GM21529 (cell line): ENCODE data around the gene IFFO2.
"Not testable (repeated sequence)": the region's sequence is repeated elsewhere in the genome, so short reads cannot be mapped to it uniquely, and the experiment has no call there.

Experiments used
- ATAC-seq: cut with Tn5 transposase; IDR thresholded peaks from one replicate; pipeline ENCODE4 v1.9.1; 2021; ENCODE audit not compliant: unreplicated experiment

The IFFO2 gene

DNA sequence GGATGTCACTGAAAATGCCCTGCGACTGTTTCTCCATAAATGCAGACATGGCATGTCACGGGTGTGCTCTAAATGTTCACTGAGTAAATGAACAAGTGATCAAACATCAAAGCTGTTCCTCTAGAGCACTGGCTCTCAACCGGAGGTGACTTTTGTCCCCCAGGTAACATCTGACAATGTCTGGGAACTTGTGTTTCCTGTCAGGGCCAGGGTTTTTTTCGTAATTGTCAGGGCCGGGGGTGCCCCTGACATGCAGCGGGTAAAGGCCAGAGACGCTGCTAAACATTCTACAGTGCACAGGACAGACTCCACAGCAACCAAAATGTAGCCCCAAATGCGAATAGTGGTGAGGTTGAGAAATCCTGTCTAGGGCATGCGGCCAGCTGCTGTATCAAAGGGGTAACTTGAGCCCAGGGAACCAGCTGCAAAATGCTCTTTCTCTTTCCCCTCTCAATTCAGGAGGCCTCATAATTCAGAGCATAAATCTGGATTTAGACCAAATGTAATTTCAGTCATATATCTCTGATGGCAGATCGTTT is 56.1 kb downstream of the IFFO2 start:
- no peak for ATAC-seq

DNA sequence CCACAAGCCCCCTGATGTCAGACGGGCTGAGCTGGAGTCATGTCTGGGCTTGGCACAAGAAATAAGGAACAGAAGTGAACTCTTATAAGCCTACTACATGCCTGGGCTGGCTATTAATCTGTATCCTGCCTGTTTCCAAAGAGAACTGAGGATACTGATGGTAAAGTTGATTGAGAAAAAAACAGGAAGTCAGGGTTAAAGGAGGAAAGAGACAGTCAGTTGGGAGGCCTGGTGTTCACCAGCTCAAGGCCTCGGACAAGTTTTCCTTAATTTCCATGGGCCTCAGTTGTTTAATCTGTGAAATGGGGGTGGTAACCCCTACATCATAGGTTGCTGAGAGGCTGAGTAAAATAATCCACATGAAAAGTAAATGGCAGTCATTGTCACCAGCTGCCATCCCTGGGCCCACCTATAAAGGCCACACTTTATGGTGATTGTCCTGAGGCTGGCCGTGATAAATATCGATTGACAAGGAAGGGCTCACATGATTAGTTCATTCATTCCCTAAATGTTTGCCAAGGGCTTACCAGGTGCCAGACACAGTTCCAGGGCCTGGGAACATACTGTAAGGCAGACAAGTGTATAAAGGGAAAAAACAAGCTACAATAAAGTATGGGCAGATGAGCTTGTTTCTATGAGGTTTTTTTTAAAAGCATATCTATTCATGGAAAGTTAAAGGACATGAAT is 57.0 kb downstream of the IFFO2 start:
- ATAC-seq, result no peak

DNA sequence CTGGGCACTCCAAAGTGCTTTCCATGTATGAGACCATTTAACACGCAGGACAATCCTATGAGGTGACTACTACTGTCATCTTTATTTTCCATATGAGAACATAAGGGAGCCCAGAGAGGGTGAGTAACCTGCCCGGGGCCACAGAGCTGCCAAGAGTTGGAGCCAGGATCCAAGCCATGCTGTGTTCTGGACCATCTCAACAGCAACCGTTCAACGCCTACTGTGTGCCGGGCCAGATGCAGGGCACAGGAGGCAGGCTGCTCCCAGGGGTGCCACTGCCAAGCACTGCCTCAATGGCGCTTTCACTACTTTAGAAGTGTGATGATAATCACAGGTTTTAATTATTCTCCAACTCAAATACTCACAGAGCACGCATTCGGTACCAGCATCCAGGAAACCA is 57.9 kb downstream of the IFFO2 start:
- ATAC-seq, result no peak

DNA sequence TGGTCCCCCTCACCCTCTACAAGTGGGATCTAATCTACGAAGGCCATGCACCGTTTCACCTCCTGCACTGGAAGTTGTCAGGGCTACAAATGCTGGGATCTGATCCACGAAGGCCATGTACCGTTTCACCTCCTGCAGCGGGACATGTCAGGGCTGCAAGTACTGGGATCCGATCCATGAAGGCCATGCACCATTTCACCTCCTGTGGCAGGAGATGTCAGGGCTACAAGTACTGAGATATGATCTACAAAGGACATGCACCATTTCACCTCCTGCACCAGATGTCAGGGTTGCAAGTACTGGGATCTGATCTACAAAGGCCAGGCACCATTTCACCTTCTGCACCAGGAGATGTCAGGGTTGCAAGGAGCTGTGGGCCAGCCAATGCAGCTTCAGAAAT is 61.2 kb downstream of the IFFO2 start:
- ATAC-seq, result no peak

DNA sequence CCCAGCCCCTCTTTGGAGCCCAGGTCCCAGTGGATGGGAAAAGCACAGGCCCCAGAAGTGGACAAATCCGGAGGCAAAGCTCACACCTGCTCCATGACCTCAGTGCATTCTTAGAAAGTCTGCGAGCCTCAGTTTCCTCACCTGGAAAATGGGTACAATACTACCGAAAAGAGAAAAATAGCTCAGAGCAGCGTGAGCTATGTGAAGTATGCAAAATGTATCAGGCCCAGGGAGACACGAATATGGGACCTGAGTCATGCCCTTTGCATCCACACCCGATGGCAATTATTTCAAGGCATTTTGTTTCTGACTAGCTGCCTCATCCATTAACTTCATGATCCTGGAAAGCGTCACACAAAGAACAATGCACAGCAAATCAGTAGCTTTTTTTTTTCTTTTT is 63.4 kb downstream of the IFFO2 start:
- ATAC-seq, result no peak

DNA sequence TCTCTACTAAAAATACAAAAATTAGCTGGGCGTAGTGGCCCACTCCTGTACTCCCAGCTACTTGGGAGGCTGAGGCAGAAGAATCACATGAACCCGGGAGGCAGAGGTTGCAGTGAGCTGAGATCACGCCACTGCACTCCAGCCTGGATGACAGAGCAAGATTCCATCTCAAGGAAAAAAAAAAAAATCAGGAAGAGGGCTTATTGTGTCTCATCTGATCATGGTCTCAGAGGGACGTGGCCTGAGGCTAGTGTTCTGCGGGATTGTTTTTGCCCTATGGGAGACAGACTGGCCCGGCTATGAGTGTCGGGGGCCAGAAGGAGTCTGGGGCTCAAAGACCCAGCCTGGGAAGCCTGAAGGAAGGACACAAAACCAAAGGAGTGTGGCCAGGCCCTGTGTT is 64.6 kb downstream of the IFFO2 start:
- not testable (repeated sequence) for ATAC-seq

DNA sequence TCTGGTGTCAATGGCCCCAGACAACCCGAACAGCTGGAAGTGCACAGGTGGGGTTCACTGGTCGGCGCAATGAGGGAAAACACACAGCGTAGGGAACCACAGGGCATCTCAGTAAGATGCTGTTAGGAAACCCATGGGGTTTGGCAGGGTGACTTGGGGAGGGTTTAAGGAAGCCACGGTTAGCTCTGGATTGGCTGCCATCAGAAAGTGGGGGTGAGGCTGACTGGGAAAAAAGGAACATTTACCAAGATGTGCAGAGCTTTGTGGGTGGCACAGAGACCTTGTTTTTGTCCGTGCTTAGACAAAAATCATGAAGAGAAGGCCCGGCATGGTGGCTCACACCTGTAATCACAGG is 65.1 kb downstream of the IFFO2 start:
- no peak for ATAC-seq

DNA sequence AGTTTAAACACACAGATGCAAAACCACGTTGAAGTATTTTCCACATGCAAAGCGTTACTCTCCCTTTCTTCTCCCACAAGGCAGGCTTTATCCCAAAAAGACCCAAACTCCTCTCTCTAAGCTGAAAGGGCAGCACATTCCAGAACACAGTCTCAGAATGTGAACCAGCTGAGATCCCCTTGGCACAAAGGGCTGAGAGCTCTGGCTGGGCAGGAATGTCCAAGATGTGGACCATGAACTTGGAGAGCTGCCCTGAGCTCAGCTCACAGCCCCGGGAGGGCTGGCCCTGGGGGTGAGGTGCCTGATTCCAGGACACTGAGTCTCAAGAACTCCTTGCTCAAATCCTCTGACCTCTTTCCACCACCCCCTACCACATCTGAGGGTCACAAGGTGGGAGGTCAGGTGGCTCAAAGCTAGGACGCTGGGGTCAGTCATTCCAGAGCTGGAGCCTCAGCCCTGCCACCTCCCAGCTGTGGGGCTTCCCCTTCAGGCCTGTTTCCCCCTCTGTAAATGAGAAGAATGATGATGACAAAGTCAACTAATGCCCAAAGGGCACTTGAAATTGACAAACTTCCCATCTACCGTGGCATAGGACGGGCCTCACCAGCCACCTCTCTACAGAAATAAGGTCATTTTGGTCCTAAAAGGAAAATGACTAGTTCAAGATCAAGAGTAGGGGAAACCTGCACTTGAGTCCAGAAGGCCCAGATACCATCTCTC is 65.6 kb downstream of the IFFO2 start:
- ATAC-seq, result no peak

DNA sequence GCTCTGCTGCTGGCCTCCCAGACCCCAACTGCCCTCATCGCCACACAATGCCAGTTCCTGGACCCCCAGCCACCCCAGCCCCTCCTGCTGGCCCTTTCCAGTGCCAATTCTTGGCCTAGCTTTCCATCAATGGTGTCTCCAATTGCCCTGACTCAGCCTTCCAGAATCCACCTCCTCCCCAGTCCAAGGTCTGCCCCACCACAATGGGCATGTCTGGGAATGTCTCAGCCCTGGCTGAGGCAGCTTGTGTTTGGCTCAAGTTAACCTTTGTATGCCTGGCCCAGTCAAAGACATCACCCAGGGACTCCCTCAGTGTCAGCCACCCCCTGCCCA is 70.5 kb downstream of the IFFO2 start:
- no peak for ATAC-seq

DNA sequence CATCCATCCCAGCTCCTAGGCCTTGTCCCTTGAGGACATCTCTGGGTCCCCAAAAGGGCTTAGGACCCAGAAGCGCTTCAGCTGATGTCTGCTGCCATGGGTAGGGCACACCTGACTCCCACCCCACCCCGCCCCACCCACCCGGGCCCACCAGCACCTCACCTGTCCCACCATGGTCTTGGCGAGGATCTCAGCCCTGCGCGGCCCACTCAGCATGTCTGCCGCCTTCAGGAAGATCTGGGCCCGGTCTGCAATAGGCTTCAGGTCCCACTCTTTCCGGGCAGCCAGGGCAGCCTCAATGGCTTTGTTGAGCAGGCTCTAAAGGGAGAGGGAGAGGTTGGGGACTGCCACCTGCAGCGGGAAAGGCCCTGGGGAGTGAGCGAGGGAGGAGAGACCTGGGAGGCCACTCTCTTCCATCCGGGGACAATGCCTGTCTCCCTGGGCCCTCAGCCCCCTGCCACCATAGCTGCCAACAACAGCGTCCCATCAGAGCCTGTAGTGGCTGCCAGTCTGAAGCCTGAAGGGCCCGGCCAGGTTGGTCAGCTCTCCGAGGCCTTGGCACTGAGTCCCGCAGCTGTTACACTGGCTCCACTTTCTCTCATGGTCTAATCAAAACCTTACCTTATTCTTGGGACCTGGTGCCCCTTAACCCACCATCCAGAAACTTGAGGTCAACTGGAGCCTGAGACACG is 71.0 kb downstream of the IFFO2 start:
- no peak for ATAC-seq

DNA sequence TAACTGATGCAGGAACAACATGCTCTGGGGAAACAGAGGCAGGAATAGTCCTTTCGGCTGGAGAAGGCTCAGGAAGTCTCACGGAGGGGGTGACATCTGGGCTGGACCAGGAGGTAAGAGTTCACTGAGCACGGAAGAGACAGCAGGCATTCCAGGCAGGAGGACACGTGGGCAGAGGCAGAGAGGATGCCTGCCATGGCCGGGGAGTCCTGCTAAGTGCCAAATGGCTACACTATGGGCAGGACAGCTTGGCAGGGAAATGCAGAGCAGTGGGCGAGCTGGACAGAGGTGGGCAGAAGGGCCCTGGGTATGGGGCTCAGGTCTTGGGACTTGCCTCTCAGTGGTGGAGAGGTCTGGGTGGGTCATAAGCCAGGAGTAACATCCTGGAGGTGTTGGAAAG is 71.7 kb downstream of the IFFO2 start:
- no peak for ATAC-seq

DNA sequence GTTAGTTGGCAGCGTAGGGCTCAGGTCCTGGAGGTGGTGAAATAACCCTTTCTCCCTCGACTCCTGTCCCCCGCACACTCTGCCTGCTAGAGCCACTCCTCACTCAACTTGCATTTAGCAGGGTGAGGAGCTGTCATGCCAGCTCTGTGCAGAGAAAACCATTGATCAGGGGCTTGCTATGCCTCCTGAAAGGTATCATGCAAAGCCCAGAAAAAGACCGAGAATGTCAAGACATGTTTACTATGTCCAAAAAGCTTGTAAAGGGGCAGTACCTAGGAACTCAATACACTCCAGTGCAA is 72.1 kb downstream of the IFFO2 start:
- ATAC-seq, result no peak

DNA sequence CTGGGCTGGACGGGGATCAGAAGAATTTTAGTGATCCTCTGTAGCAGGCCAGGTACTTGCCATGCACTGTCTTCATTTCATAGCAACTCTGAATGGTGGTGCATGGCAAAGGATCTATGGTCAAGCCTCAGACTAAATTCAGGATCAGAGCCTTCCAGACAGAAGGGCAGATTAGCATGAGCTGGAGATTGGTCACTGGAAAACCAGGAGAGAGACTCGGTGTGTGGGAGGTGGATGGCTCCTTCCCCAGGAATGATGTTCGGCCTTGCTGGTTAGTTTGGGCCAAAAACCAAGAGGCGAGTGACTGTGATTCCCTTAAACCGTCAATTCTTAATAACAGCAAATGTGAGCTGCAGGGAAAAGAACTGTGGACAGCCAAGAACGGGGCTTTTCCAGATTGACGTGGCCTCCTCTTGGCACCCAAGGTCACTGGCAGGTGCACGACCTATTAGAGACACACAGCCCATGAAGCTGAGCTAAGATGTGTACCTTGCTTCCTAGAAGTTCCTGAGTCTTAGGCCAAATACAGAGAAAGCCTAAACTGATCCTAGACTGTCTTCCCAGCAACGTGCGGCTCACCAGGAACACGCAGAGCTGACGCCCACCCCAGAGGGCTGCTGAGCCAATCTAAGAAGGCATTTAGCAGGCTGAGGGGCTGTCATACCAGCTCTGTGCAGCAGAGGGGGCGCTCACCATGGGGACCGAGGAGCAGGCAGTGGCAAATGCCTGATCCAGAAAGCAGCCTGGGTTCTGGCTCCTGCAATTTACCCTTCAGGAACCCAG is 72.6 kb downstream of the IFFO2 start:
- ATAC-seq, result no peak

DNA sequence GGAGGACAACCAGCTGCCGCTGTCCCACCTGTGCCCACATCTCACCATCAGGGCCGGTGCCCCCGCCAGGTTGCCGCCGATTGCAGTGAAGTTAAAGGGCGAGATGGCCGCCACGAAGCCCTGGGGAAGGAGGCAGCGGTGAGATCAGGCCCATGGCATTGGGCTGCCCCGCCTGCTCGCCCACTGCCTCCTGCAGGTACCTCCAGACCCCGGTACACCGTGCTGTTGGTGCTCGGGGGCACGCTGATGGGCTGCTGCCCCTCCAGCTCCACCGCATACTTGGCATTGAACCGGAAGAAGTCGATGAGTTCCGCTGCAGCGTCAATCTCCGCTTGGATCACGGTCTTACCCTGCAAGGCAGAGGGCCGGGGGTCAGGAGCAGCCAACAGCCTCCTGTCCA is 73.4 kb downstream of the IFFO2 start:
- ATAC-seq, result no peak

DNA sequence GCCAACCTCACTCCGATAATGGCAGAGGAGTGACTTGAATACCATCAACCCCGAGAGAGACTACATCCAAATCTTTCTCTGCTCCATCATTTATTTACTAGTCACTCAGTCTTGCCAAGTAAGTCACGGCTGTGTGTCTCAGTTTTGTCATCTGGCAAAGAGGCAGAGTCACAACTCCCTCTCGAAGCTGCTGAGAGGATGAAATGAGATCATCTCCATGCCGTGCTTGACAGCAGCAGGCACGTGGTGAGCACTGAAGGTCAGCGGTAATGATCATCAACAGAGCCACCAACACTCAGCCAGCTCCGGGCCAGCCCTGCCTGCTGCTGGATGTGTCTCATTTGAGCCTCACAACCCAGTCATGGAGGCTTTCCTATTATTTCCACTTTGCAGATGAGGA is 74.0 kb downstream of the IFFO2 start:
- ATAC-seq, result no peak

DNA sequence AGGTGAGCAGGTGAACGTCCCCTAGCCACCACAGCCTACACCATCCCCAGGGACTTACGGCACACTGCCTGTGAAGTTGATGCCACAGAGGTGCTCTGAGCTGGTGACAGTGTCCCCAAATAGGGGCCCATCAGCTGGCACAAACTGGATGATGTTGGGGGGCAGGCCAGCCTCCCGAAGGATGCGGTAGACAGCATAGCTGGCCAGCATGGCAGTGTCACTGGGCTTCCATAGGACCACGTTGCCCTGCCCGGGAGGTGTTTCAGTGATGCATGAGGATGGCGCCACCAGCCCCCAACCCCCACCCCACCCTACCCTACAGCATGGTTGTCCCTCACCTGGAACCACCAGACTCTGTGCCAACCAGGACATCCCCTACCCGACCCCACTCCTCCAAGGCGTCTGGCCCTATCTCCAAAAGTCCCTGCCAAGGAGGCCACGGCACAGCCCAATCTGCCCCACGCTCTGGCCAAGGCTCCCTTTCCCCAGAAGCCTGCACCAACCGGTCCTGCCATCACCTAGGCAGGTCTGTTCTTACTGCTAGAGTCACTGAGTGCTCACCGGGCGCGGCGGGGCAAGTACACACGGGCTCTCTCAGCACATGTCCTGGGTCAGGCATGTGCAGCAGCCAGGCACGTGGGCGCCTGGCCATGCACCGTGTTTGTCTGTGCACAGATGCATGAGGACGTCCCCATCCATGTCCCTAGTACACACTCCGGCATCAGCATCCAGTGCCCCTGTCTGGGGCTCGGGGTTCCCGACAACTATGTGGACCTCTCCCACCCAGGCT is 74.6 kb downstream of the IFFO2 start:
- no peak for ATAC-seq

DNA sequence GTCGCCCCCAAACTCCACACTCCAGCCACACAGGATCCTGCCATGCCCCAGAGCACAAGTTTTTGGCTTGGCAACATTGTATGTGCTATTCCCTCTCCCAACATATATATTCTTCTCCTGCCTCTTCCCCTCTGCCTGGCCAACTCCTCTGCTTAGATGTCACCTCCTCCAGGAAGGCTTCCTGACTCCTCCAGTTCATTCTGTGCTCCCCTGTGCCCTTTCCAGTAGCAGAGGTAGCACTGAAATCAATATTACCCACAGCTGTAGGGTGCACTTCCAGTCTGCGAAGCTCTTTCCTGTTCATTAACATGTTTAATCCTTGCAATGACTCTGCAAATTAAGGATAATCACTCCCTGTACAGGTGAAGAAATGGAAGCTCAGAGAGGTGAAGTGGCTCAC is 75.3 kb downstream of the IFFO2 start:
- ATAC-seq, result no peak

DNA sequence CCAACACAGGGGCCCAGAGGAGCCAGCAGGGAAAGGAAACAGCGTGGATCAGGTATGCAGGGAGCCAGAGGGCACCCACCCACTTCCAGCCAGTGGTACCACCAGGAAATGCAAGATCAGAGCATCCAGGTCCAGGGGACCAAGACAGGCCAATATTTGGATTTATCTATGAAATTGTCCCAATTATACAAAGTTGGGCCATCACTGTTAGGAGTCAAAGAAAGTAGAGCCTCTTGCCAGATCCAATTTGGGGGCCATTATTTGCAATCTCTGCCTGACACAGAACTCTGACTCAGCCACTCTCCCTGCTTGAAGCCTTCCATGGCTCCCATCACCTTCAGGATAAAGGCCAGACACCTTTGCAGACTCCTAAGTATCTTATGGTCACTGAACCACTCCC is 75.9 kb downstream of the IFFO2 start:
- no peak for ATAC-seq

DNA sequence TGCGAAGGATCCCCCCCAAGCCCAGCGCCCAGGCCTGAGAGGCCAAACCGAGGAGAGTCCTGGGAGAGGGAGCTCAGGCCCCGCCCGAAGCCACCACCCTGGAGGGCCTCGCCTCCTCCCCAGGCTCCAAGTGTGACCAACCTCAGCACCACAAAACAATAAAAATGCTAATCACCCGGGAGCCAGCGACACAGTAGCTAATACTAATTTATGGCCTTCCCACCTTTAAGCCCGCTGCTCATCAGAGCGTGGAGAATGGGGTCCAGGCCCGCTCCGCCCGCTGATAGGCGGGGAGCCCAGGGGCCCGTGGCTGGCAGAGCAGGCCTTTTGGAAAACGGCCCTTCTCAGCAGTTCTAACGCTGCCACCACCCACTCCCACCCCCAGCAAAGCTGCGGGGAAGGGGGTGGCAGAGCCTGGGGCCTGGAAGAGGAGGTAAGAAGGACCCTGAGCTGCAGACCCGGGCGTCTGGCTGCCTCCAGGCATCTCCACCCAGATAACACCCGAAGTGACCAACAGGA is 76.6 kb downstream of the IFFO2 start:
- ATAC-seq, result no peak

DNA sequence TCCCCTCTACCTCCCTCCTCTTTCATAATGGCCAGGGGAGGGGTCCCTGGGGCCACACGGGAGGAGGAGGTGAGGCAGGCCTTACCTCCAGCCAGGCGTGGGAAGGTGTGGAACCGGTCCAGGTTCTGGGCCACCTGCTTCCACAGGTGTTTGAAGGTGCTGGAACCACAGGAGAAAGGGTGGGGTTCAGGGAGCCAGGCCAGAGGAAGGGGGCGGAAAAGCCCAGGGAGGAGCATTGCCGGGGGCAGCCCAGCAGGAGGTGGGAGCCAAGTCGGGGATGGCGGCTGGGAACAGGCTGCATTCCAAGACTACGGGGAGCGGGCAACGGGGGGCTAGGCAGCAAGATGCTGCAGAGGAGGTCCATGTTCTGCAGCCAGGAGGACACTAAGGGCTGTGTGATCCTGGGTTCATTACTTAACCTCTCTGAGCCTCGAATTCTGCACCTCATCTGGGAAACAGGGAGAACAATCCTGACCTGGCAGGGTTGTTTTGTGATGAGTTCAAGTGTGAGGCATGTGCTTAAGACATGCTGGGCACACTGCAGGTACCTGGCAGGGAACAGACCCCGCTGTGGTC is 77.2 kb downstream of the IFFO2 start:
- no peak for ATAC-seq
